K562 (cell line): ENCODE measurements around the gene TMC1. TPM values are rescaled to one million over a fixed set of nuclear protein-coding genes. Genes with fewer than 3 reads are reported as not detected.

Experiments
- ATAC-seq: fragments of 200-7000 bp; cut with Tn5 transposase; 3 replicates; pipeline ENCODE4 v1.9.1; 2020; ENCODE audit warnings: moderate library complexity
- BruUV-seq: library from RNA; stranded (reverse); fragments of 400-500 nt; replicated peaks from 2 replicates; lab custom pipeline; 2021; lab: Mats Ljungman, UMichigan
- CTCF ChIA-PET: fragments of 300-600 bp; formaldehyde crosslinking; extraction: SDS; loops from one replicate; lab custom pipeline; 2021; ENCODE audit warnings: low intra/inter-chr PET ratio; lab: Yijun Ruan, JAX
- POLR2A ChIA-PET: fragments of 300-600, 350-650 bp; sonication (Branson Sonifier 250); formaldehyde crosslinking; extraction: SDS; loops from one replicate; lab custom pipeline; 2021; ENCODE audit warnings: antibody characterized with exemption, inconsistent platforms; lab: Yijun Ruan, JAX
- DNase-seq, 4 experiments: peaks; one replicate each; pipeline versions ENCODE4 v3.0.0 to v3.0.0-alpha.2; 2011 to 2018; ENCODE audit warnings: low spot score in 3 of 4, mixed read lengths in 3 of 4; ENCODE audit errors: extremely low read depth in 1 of 4
- FAIRE-seq: peaks from 2 replicates; lab custom pipeline; 2011; peaks lifted over from hg19 to GRCh38; lab: Jason Lieb, UNC
- H2AFZ ChIP-seq: 2 replicates; pipeline ENCODE4 v1.6.0; 2011; ENCODE audit warnings: low read depth, low read length, control low read depth, inconsistent platforms
- H3K27ac ChIP-seq: fragments of 200-600 bp; 3 replicates; pipeline ENCODE4 v1.8.0; 2011; ENCODE audit warnings: low read depth, mild to moderate bottlenecking, control low read depth, inconsistent platforms, low read length, moderate library complexity, mixed read lengths; ENCODE audit errors: extremely low read depth
- H3K27me3 ChIP-seq, 2 experiments: fragments of 300-600 bp in 1 of 2; 2 replicates in 1 of 2; 3 replicates in 1 of 2; pipeline versions ENCODE4 v1.6.0 to v1.8.0; 2011; ENCODE audit warnings: inconsistent platforms in 2 of 2, low read length in 2 of 2, mild to moderate bottlenecking in 1 of 2, mixed read lengths in 1 of 2, moderate library complexity in 1 of 2; ENCODE audit not compliant: control insufficient read depth in 2 of 2, insufficient read depth in 2 of 2
- H3K36me3 ChIP-seq: fragments of 300-600 bp; 3 replicates; pipeline ENCODE4 v1.8.0; 2011; ENCODE audit warnings: mild to moderate bottlenecking, low read length, inconsistent platforms; ENCODE audit not compliant: control insufficient read depth, insufficient read depth
- H3K4me1 ChIP-seq, 2 experiments: fragments of 200-600 bp in 1 of 2; replicated peaks in 1 of 2; 2 replicates in 1 of 2; 3 replicates in 1 of 2; pipeline versions ENCODE4 v1.5.1 to v1.8.0; 2011; ENCODE audit warnings: inconsistent platforms in 2 of 2, low read length in 2 of 2, mild to moderate bottlenecking in 1 of 2, mixed read lengths in 1 of 2, moderate library complexity in 1 of 2; ENCODE audit not compliant: control insufficient read depth in 2 of 2, insufficient read depth in 2 of 2
- H3K4me2 ChIP-seq: 2 replicates; pipeline ENCODE4 v1.6.1; 2011; ENCODE audit warnings: low read length, control low read depth, inconsistent platforms, mixed read lengths; ENCODE audit not compliant: insufficient read depth
- H3K4me3 ChIP-seq: fragments of 200-600 bp; sonication (generic), shearing (Covaris generic); 2 replicates; pipeline ENCODE4 v1.5.1; 2016; ENCODE audit warnings: control low read depth, inconsistent platforms
- H3K79me2 ChIP-seq: fragments of 200-600 bp; 3 replicates; pipeline ENCODE4 v1.8.0; 2011; ENCODE audit warnings: low read length, inconsistent platforms; ENCODE audit not compliant: control insufficient read depth, insufficient read depth
- H3K9ac ChIP-seq, 2 experiments: 2 replicates each; pipeline versions ENCODE4 v1.6.0 to v1.6.1; 2011; ENCODE audit warnings: low read depth in 2 of 2, low read length in 2 of 2, control low read depth in 1 of 2, inconsistent platforms in 1 of 2, mild to moderate bottlenecking in 1 of 2, mixed read lengths in 1 of 2; ENCODE audit not compliant: insufficient read depth in 1 of 2
- H3K9me1 ChIP-seq: one replicate; pipeline ENCODE4 v1.6.0; 2011; ENCODE audit warnings: inconsistent platforms, mild to moderate bottlenecking, low read length, moderate library complexity; ENCODE audit not compliant: control insufficient read depth, insufficient read depth
- H3K9me3 ChIP-seq: replicated peaks from 2 replicates; pipeline ENCODE4 v1.5.1; 2011; ENCODE audit warnings: low read depth, low read length, inconsistent platforms; ENCODE audit not compliant: control insufficient read depth, insufficient read depth
- H4K20me1 ChIP-seq: replicated peaks from 2 replicates; pipeline ENCODE4 v1.6.1; 2011; ENCODE audit warnings: low read length, inconsistent platforms, mixed read lengths; ENCODE audit not compliant: control insufficient read depth, insufficient read depth
- EGR1 ChIP-seq: fragments of 450-650 bp; conservative IDR thresholded peaks from 2 replicates; pipeline ENCODE4 v1.6.1; 2017; ENCODE audit warnings: mild to moderate bottlenecking
- HOXB6 ChIP-seq: fragments of 250-450 bp; sonication (Bioruptor Pico); IDR thresholded peaks from 2 replicates; pipeline ENCODE4 v1.5.1; 2022; ENCODE audit warnings: mild to moderate bottlenecking, borderline replicate concordance
- NBN ChIP-seq: fragments of 450-650 bp; IDR thresholded peaks from 2 replicates; pipeline ENCODE4 v1.6.1; 2016; ENCODE audit warnings: low read depth, mild to moderate bottlenecking
- PHTF2 ChIP-seq: fragments of 250-450 bp; sonication (Bioruptor Pico); IDR thresholded peaks from 2 replicates; pipeline ENCODE4 v1.5.0; 2021; ENCODE audit warnings: mild to moderate bottlenecking
- ZNF384 ChIP-seq: IDR thresholded peaks from 2 replicates; pipeline ENCODE4 v1.6.1; 2012; ENCODE audit warnings: low read depth, low read length, improper control_type of control experiment
- WGBS: fragments of 100-300 bp; shearing (Covaris generic); methylation state at CpG from one replicate; pipeline ENCODE4 v1.1.6; 2016; ENCODE audit warnings: low coverage, mixed read lengths; ENCODE audit not compliant: insufficient coverage; ENCODE audit errors: missing lambda C conversion rate; 5-methylcytosine and 5-hydroxymethylcytosine counted together
- in situ Hi-C: fragments of 300-500 bp; cut with MboI; formaldehyde crosslinking; loops from 4 replicates; pipeline ENCODE4 v1.15.0; 2018; ENCODE audit warnings: inconsistent platforms, mixed read lengths
- intact Hi-C: fragments of 100-400 bp; cut with micrococcal nuclease; formaldehyde crosslinking; loops from 2 replicates; pipeline ENCODE4 v1.14.2; 2022
- polyA plus RNA-seq, 8 experiments: library from polyadenylated mRNA; depleted of rRNA in 4 of 8; stranded (reverse) in 5 of 8; unstranded in 3 of 8; fragments of >200 nt; fragmentation: Nextera tagmentation in 2 of 8; fragmentation: Illumina TruSeq in 1 of 8; extraction: Ambion mirVana in 2 of 8; extraction: Trizol in 1 of 8; gene quantifications; 2 replicates each; pipeline versions ENCODE4 v1.2.1 to v1.2.3, GENCODE V29; 2011 to 2014; ENCODE audit warnings: inconsistent platforms in 1 of 8, missing spikeins in 1 of 8
- total RNA-seq, 7 experiments: library from RNA; depleted of rRNA in 6 of 7; stranded (reverse); fragments of >200 nt in 6 of 7; fragmentation: Illumina TruSeq in 2 of 7; extraction: Trizol in 2 of 7; gene quantifications; 2 replicates each; pipeline versions ENCODE4 v1.2.1 to v1.2.3, GENCODE V29; 2011 to 2021; ENCODE audit warnings: low replicate concordance in 1 of 7
- TF ChIP-seq, protein P1 (sequence below): sonication (generic); formaldehyde crosslinking; IDR thresholded peaks from 2 replicates; pipeline ENCODE4 v1.8.0; 2022; ENCODE audit warnings: missing genetic modification reagents, mild to moderate bottlenecking, moderate library complexity, borderline replicate concordance
- TF ChIP-seq, protein P2 (sequence below), 2 experiments: fragments of 200-800 bp in 1 of 2; sonication (Bioruptor generic) in 1 of 2; sonication (generic) in 1 of 2; formaldehyde crosslinking in 1 of 2; IDR thresholded peaks in 1 of 2; conservative IDR thresholded peaks in 1 of 2; 2 replicates each; pipeline versions ENCODE4 v1.5.0 to v1.6.1; 2016 to 2020; ENCODE audit warnings: missing compliant biosample characterization in 1 of 2, missing genetic modification characterization in 1 of 2, missing genetic modification reagents in 1 of 2
- TF ChIP-seq, protein P3 (sequence below): sonication (generic); formaldehyde crosslinking; IDR thresholded peaks from 2 replicates; pipeline ENCODE4 v1.8.0; 2023; ENCODE audit warnings: missing genetic modification reagents, mild to moderate bottlenecking, borderline replicate concordance
- TF ChIP-seq, protein P4 (sequence below): sonication (generic); formaldehyde crosslinking; IDR thresholded peaks from 2 replicates; pipeline ENCODE4 v1.8.1; 2022; ENCODE audit warnings: missing genetic modification reagents
- TF ChIP-seq, protein P5 (sequence below): fragments of 450-650 bp; IDR thresholded peaks from 2 replicates; pipeline ENCODE4 v1.6.1; 2017; ENCODE audit warnings: mild to moderate bottlenecking, moderate library complexity

Gene TMC1
- total and polyA plus RNA-seq, 9 of the 15 experiments (the other 6 are each of a cell fraction or from before 2014, with no cell fraction given), result 0.10 to 0.15 TPM; not detected in 7

DNA sequence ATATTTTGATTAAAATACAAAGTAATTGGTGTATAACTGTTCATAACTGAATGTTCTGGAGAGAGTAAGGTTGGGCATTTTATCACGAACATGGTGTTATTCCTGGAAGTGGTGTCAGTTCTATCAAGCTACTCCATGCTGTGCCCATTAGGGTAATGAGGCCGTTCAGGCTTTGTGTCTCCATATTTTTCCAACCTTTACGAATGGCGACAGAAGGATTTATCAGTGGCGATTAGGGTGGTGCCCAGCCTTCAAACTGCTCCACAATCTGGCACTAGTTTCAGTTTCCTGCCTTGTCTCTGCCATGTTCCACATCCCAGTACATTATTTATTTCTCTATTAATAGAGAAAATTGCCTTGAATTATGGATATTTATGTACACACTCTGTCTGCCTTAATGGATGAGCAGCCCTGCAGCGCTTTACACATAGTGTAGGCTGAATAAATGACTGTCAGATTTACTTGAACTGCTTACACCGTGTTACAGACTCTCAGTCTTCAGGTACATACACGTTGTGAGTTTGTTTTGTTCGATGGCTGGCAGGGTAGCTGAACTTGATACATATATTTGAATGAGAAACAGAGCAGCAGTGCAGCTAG is 23.9 kb upstream of the TMC1 start:
- Histone ChIP-seq H3K4me2 (no peak overlapping the region), H3K9ac (no peak overlapping the region), H3K36me3 (no peaks in the 10 kb centered on the region), H3K9me1 (no peaks in the 10 kb centered on the region), H4K20me1 (no peaks in the 10 kb centered on the region), H3K79me2 (no peaks in the 10 kb centered on the region), H3K27ac (no peak overlapping the region), H3K9me3 (no peaks in the 10 kb centered on the region), H3K27me3 (no peaks in the 10 kb centered on the region), H3K4me3 (no peak overlapping the region), H3K4me1 (no peaks in the 10 kb centered on the region; a peak in 2 of 5 replicates), H2AFZ (peak overlapping the region; percentile 59; the same call in 1 of the 2 replicates)
- ATAC-seq, result no peak; the same call in 2 of the 3 replicates
- ChIA-PET CTCF (no interaction called here), POLR2A (interaction anchor here (0.8 kb wide), 1 partner anchor 25 kb away, joined by 3 read pairs; no protein-coding TSS in a partner anchor)
- in situ Hi-C loops, result no loop called here
- no peak for FAIRE-seq
- no peak for DNase-seq
- WGBS, result 15% methylated on average over 9 of the region's 9 CpGs
- intact Hi-C loops, result loop anchor here (10.0 kb wide), 1 partner anchor 133 kb away; the partner anchor contains the start of gene ZFAND5
- no TSS peak for BruUV-seq
- TF ChIP-seq ZNF384 (no peak), EGR1 (no peak), HOXB6 (CRISPR knock-in tag) (no peak), NBN (no peak), PHTF2 (CRISPR knock-in tag) (no peak)
- TF ChIP-seq, protein P1, sequence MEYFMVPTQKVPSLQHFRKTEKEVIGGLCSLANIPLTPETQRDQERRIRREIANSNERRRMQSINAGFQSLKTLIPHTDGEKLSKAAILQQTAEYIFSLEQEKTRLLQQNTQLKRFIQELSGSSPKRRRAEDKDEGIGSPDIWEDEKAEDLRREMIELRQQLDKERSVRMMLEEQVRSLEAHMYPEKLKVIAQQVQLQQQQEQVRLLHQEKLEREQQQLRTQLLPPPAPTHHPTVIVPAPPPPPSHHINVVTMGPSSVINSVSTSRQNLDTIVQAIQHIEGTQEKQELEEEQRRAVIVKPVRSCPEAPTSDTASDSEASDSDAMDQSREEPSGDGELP, result no peak
- TF ChIP-seq, protein P2, sequence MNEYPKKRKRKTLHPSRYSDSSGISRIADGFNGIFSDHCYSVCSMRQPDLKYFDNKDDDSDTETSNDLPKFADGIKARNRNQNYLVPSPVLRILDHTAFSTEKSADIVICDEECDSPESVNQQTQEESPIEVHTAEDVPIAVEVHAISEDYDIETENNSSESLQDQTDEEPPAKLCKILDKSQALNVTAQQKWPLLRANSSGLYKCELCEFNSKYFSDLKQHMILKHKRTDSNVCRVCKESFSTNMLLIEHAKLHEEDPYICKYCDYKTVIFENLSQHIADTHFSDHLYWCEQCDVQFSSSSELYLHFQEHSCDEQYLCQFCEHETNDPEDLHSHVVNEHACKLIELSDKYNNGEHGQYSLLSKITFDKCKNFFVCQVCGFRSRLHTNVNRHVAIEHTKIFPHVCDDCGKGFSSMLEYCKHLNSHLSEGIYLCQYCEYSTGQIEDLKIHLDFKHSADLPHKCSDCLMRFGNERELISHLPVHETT (CRISPR knock-in tag; conservative IDR thresholded peaks at IDR 0.05 in 1 of 2, IDR thresholded peaks at IDR 0.05 in 1 of 2), result no peak
- TF ChIP-seq, protein P3, sequence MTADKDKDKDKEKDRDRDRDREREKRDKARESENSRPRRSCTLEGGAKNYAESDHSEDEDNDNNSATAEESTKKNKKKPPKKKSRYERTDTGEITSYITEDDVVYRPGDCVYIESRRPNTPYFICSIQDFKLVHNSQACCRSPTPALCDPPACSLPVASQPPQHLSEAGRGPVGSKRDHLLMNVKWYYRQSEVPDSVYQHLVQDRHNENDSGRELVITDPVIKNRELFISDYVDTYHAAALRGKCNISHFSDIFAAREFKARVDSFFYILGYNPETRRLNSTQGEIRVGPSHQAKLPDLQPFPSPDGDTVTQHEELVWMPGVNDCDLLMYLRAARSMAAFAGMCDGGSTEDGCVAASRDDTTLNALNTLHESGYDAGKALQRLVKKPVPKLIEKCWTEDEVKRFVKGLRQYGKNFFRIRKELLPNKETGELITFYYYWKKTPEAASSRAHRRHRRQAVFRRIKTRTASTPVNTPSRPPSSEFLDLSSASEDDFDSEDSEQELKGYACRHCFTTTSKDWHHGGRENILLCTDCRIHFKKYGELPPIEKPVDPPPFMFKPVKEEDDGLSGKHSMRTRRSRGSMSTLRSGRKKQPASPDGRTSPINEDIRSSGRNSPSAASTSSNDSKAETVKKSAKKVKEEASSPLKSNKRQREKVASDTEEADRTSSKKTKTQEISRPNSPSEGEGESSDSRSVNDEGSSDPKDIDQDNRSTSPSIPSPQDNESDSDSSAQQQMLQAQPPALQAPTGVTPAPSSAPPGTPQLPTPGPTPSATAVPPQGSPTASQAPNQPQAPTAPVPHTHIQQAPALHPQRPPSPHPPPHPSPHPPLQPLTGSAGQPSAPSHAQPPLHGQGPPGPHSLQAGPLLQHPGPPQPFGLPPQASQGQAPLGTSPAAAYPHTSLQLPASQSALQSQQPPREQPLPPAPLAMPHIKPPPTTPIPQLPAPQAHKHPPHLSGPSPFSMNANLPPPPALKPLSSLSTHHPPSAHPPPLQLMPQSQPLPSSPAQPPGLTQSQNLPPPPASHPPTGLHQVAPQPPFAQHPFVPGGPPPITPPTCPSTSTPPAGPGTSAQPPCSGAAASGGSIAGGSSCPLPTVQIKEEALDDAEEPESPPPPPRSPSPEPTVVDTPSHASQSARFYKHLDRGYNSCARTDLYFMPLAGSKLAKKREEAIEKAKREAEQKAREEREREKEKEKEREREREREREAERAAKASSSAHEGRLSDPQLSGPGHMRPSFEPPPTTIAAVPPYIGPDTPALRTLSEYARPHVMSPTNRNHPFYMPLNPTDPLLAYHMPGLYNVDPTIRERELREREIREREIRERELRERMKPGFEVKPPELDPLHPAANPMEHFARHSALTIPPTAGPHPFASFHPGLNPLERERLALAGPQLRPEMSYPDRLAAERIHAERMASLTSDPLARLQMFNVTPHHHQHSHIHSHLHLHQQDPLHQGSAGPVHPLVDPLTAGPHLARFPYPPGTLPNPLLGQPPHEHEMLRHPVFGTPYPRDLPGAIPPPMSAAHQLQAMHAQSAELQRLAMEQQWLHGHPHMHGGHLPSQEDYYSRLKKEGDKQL (CRISPR knock-in tag), result no peak
- TF ChIP-seq, protein P4, sequence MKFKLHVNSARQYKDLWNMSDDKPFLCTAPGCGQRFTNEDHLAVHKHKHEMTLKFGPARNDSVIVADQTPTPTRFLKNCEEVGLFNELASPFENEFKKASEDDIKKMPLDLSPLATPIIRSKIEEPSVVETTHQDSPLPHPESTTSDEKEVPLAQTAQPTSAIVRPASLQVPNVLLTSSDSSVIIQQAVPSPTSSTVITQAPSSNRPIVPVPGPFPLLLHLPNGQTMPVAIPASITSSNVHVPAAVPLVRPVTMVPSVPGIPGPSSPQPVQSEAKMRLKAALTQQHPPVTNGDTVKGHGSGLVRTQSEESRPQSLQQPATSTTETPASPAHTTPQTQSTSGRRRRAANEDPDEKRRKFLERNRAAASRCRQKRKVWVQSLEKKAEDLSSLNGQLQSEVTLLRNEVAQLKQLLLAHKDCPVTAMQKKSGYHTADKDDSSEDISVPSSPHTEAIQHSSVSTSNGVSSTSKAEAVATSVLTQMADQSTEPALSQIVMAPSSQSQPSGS (CRISPR knock-in tag), result no peak
- TF ChIP-seq, protein P5, sequence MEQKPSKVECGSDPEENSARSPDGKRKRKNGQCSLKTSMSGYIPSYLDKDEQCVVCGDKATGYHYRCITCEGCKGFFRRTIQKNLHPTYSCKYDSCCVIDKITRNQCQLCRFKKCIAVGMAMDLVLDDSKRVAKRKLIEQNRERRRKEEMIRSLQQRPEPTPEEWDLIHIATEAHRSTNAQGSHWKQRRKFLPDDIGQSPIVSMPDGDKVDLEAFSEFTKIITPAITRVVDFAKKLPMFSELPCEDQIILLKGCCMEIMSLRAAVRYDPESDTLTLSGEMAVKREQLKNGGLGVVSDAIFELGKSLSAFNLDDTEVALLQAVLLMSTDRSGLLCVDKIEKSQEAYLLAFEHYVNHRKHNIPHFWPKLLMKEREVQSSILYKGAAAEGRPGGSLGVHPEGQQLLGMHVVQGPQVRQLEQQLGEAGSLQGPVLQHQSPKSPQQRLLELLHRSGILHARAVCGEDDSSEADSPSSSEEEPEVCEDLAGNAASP, result no peak
